Activated CD8-positive, alpha-beta T cell treated with anti-CD3 and anti-CD28 coated beads for 36 hours (primary cell): Measurements from ENCODE around the gene AKR1C3. TPM values are rescaled to one million over a fixed set of nuclear protein-coding genes. Genes with fewer than 3 reads are reported as not detected.
A peak's percentile ranks its signal among the peaks of the same experiment; 100 is the strongest.
"Not testable (repeated sequence)": the region's sequence is repeated elsewhere in the genome, so short reads cannot be mapped to it uniquely, and the experiment has no call there.

ENCODE experiments used
- ATAC-seq: fragments of 200-7000 bp; cut with Tn5 transposase; one replicate; pipeline ENCODE4 v1.10.0; 2021; ENCODE audit warnings: mild to moderate bottlenecking, moderate library complexity
- CTCF ChIA-PET: fragments of 350-600 bp; sonication (Branson Sonifier 250); formaldehyde crosslinking; loops from one replicate; lab custom pipeline; 2021; ENCODE audit warnings: antibody characterized with exemption; lab: Charles Lee
- POLR2A ChIA-PET: fragments of 350-600 bp; sonication (Branson Sonifier 250); formaldehyde crosslinking; loops from one replicate; lab custom pipeline; 2021; ENCODE audit warnings: antibody characterized with exemption; lab: Charles Lee
- DNase-seq: peaks from one replicate; pipeline ENCODE4 v3.0.0-alpha.2; 2020
- H3K27ac Mint-ChIP-seq: one replicate; pipeline ENCODE4 v1.8.0; 2021; ENCODE audit warnings: mild to moderate bottlenecking, mixed read lengths
- H3K27me3 Mint-ChIP-seq: one replicate; pipeline ENCODE4 v1.8.0; 2021; ENCODE audit warnings: mixed read lengths
- H3K36me3 Mint-ChIP-seq: one replicate; pipeline ENCODE4 v1.8.0; 2021; ENCODE audit warnings: low read depth, mixed read lengths
- H3K4me1 Mint-ChIP-seq: one replicate; pipeline ENCODE4 v1.8.0; 2021; ENCODE audit warnings: low read depth, mixed read lengths
- H3K4me3 Mint-ChIP-seq: one replicate; pipeline ENCODE4 v1.8.0; 2021; ENCODE audit warnings: mild to moderate bottlenecking, moderate library complexity, mixed read lengths
- H3K9me3 Mint-ChIP-seq: one replicate; pipeline ENCODE4 v1.8.0; 2021; ENCODE audit warnings: mixed read lengths
- CTCF ChIP-seq: fragments of 200-600 bp; IDR thresholded peaks from one replicate; pipeline ENCODE4 v1.8.0; 2022; ENCODE audit warnings: antibody characterized with exemption, mild to moderate bottlenecking
- intact Hi-C: fragments of 100-400 bp; cut with micrococcal nuclease; formaldehyde crosslinking; loops from one replicate; pipeline ENCODE4 v1.10.0; 2022
- total RNA-seq, 2 experiments: library from RNA; stranded (reverse); gene quantifications; one replicate each; pipeline ENCODE4 v1.2.3, GENCODE V29; 2021

AKR1C3 gene
- under 1 TPM in 1 of 2 experiments, not detected in 1; 0.29 TPM for total RNA-seq

- no peak for DNase-seq
- Mint-ChIP-seq H3K27ac (no peak within 1 kb of the TSS), H3K27me3 (peaks cover 8% of the 10 kb centered on the region), H3K4me1 (peaks cover 8% of the 10 kb centered on the region), H3K36me3 (no peaks in the 10 kb centered on the region), H3K9me3 (peaks cover 1% of the 10 kb centered on the region), H3K4me3 (peak within 1 kb of the TSS; percentile 41)
- peak; percentile 49 for ATAC-seq
- ChIA-PET CTCF (interaction anchor here (0.9 to 2.6 kb wide), 5 partner anchors 167 to 280 kb away, joined by 3 to 9 read pairs (median 3); no protein-coding TSS in a partner anchor), POLR2A (no interaction called here)
- intact Hi-C loops, result no loop called here
- TF ChIP-seq CTCF, result peak; percentile 49
Observed at GRCh38 chr10:5094265-5095205, at the start of gene AKR1C3. AKR1C3 (plus strand) TSS chr10:5094414; CDS start chr10:5094445, 31 bp downstream.

- H3K9me3 Mint-ChIP-seq, result no peaks in the 10 kb centered on the region
- no peaks in the 10 kb centered on the region for H3K27me3 Mint-ChIP-seq
- ChIA-PET CTCF (no interaction called here), POLR2A (no interaction called here)
- H3K36me3 Mint-ChIP-seq, result no peaks in the 10 kb centered on the region
- no peaks in the 10 kb centered on the region for H3K4me1 Mint-ChIP-seq
- H3K27ac Mint-ChIP-seq, result no peak overlapping the region
- intact Hi-C loops, result no loop called here
- H3K4me3 Mint-ChIP-seq, result no peak overlapping the region
- DNase-seq (no peak), ATAC-seq (no peak)
- TF ChIP-seq CTCF, result no peak
Observed at GRCh38 chr10:5045095-5045494, 49.1 kb upstream of the AKR1C3 start.

DNA sequence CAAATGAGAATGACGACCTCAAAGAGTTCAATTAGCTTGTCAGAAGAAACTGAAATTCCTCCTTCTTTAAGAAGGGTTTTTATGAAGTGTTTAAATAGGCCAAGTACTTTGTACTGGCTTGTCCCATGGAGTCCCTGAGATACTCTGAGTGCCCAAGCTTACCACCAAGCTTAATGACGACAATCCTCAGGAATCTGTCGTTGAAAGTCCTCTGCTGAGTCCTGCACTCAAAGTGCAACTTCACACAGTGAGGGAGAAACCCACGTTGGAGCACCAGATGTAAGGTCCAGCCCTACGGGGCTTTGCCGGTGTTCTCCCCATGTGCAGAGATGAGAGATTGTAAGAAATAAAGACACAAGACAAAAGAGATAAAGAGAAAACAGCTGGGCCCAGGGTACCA is 47.8 kb upstream of the AKR1C3 start:
- DNase-seq (no peak), ATAC-seq (no peak)
- no peak overlapping the region for H3K4me3 Mint-ChIP-seq
- H3K27me3 Mint-ChIP-seq, result no peaks in the 10 kb centered on the region
- ChIA-PET POLR2A (no interaction called here), CTCF (no interaction called here)
- TF ChIP-seq CTCF, result no peak
- intact Hi-C loops, result no loop called here
- H3K36me3 Mint-ChIP-seq, result no peaks in the 10 kb centered on the region
- H3K27ac Mint-ChIP-seq, result no peak overlapping the region
- H3K9me3 Mint-ChIP-seq, result no peaks in the 10 kb centered on the region
- H3K4me1 Mint-ChIP-seq, result no peaks in the 10 kb centered on the region

GRCh38 chr10:5047055-5047454 is 47.2 kb upstream of the AKR1C3 start:
- H3K27ac Mint-ChIP-seq, H3K36me3 Mint-ChIP-seq, intact Hi-C loops, DNase-seq, H3K27me3 Mint-ChIP-seq, H3K4me1 Mint-ChIP-seq, POLR2A ChIA-PET, H3K9me3 Mint-ChIP-seq, ATAC-seq, H3K4me3 Mint-ChIP-seq: not testable (repeated sequence)
- CTCF ChIA-PET, result interaction anchor here (1.2 kb wide), 1 partner anchor 197 kb away, joined by 5 read pairs; no protein-coding TSS in a partner anchor

DNA sequence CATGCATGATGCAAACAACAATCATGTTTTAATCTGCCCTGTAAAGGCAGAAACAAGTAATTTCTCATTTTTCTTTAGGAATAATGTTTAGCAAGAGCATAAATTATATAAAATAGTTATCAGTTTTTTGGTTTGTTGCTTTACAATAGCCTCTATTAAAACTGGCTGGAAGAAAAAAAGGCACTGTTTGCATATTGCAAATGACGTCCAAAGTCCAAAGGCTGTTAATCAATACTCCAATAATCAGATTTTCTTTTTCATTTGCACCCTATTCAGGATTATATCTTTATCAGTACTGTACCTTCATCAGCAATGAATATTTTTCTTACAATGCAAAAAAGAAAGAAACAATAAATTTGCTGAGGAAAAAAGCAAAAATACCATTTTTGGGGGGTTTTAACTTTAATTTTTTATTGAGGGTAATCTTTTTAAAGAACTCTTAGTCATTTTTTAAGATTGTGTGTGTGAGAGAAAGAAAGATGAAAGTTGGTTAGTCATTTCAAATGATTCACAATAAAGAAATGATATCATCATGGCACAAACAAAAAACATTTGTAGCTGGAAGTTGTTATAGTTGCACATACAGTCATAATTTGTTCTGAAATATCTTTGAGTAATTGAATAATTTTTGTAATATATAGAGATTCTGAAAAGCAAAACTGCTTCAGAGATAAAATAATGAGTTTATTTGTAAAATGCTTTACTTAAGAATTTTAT is 46.1 kb upstream of the AKR1C3 start:
- intact Hi-C loops, result no loop called here
- ChIA-PET POLR2A (no interaction called here), CTCF (interaction anchor here (1.2 kb wide), 1 partner anchor 198 kb away, joined by 5 read pairs; no protein-coding TSS in a partner anchor)
- DNase-seq, result no peak
- no peak overlapping the region for H3K27ac Mint-ChIP-seq
- no peaks in the 10 kb centered on the region for H3K36me3 Mint-ChIP-seq
- H3K4me3 Mint-ChIP-seq, result no peak overlapping the region
- H3K4me1 Mint-ChIP-seq, result no peaks in the 10 kb centered on the region
- H3K27me3 Mint-ChIP-seq, result no peaks in the 10 kb centered on the region
- ATAC-seq, result no peak
- TF ChIP-seq CTCF, result no peak
- no peaks in the 10 kb centered on the region for H3K9me3 Mint-ChIP-seq

GRCh38 chr10:5052951-5053500 is 41.2 kb upstream of the AKR1C3 start:
- intact Hi-C loops, H3K27ac Mint-ChIP-seq, CTCF ChIA-PET, DNase-seq, ATAC-seq, H3K4me1 Mint-ChIP-seq, H3K27me3 Mint-ChIP-seq, H3K9me3 Mint-ChIP-seq, H3K4me3 Mint-ChIP-seq, POLR2A ChIA-PET, H3K36me3 Mint-ChIP-seq: not testable (repeated sequence)

GRCh38 chr10:5054831-5055230 is 39.4 kb upstream of the AKR1C3 start:
- CTCF ChIA-PET, H3K27me3 Mint-ChIP-seq, H3K4me1 Mint-ChIP-seq: not testable (repeated sequence)

More at GRCh38 chr10:5054831-5055230, 39.4 kb upstream of the AKR1C3 start:
- H3K9me3 Mint-ChIP-seq, H3K27ac Mint-ChIP-seq, POLR2A ChIA-PET, intact Hi-C loops, H3K36me3 Mint-ChIP-seq, H3K4me3 Mint-ChIP-seq, DNase-seq, ATAC-seq: not testable (repeated sequence)
